Kidney (tissue), 14 donors: ENCODE measurements around the gene DLX4. TPM values are rescaled to one million over a fixed set of nuclear protein-coding genes. Genes with fewer than 3 reads are reported as not detected.
A peak's percentile ranks its signal among the peaks of the same experiment; 100 is the strongest.

Experiments
- DNase-seq, 5 donors: peaks; one replicate each; pipeline ENCODE4 v3.0.0-alpha.2; 2013 to 2020
- FAIRE-seq: peaks from 2 replicates; lab custom pipeline; 2012; peaks lifted over from hg19 to GRCh38; lab: Jason Lieb, UNC
- H3K27ac ChIP-seq, 2 donors: one replicate each; pipeline ENCODE4 v1.7.0; 2013; ENCODE audit warnings: low read depth in 2 of 2, low read length in 2 of 2, inconsistent platforms in 1 of 2
- H3K27me3 ChIP-seq: one replicate; pipeline ENCODE4 v1.7.1; 2013; ENCODE audit warnings: low read length, inconsistent platforms; ENCODE audit not compliant: control insufficient read depth, insufficient read depth
- H3K36me3 ChIP-seq, 3 donors: one replicate each; pipeline versions ENCODE4 v1.7.0 to v1.7.1; 2013; ENCODE audit warnings: low read length in 3 of 3, control low read depth in 1 of 3, inconsistent platforms in 1 of 3; ENCODE audit not compliant: insufficient read depth in 3 of 3, control insufficient read depth in 2 of 3
- H3K4me1 ChIP-seq, 3 donors: one replicate each; pipeline versions ENCODE4 v1.7.0 to v1.7.1; 2013; ENCODE audit warnings: low read length in 3 of 3, inconsistent platforms in 1 of 3, low read depth in 1 of 3; ENCODE audit not compliant: control insufficient read depth in 2 of 3, insufficient read depth in 2 of 3
- H3K4me3 ChIP-seq, 3 donors: one replicate each; pipeline versions ENCODE4 v1.7.0 to v1.8.1; 2013; ENCODE audit warnings: low read length in 3 of 3, control low read depth in 1 of 3, inconsistent platforms in 1 of 3
- H3K9ac ChIP-seq, 3 donors: one replicate each; pipeline versions ENCODE4 v1.7.0 to v1.7.1; 2013; ENCODE audit warnings: low read length in 3 of 3, control low read depth in 1 of 3, inconsistent platforms in 1 of 3
- H3K9me3 ChIP-seq, 3 donors: one replicate each; pipeline versions ENCODE4 v1.7.0 to v1.7.1; 2013; ENCODE audit warnings: low read length in 3 of 3, control low read depth in 1 of 3, inconsistent platforms in 1 of 3; ENCODE audit not compliant: control insufficient read depth in 2 of 3, insufficient read depth in 1 of 3
- intact Hi-C: fragments of 100-400 bp; cut with DNase I; formaldehyde crosslinking; loops from one replicate; pipeline ENCODE4 v1.11.1; 2022
- polyA plus RNA-seq: library from polyadenylated mRNA; stranded (reverse); fragments of 350-450 nt; fragmentation: Illumina TruSeq; extraction: RNeasy Lipid Tissue Mini Kit (QIAGEN cat#74804); gene quantifications from one replicate; pipeline ENCODE4 v1.2.3, GENCODE V29; 2014; ENCODE audit warnings: low read depth, low replicate concordance; ENCODE audit not compliant: insufficient read depth
- total RNA-seq: library from RNA; stranded (reverse); fragmentation: NEBNext Ultra II Directional; extraction: Animal tissue kit (Norgen Biotek cat#: 25700); gene quantifications from one replicate; pipeline ENCODE4 v1.2.1, GENCODE V29; 2021
- TF ChIP-seq, protein P1 (sequence below): IDR thresholded peaks from 3 replicates; pipeline ENCODE4 v1.5.1; 2012; ENCODE audit warnings: mild to moderate bottlenecking, moderate library complexity, borderline replicate concordance; ENCODE audit not compliant: insufficient read depth; ENCODE audit errors: extremely low read depth
- donor health status: control.
- donor health status: control.
- donor health status: control.
- donor health status: control.
- donor health status: control.
- donor health status: DM: yes; HTN: yes; CAD: no.
- donor health status: Normal renal cell carcinoma (clear cell type).

Gene DLX4
- total and polyA plus RNA-seq, 2 donors from 2014 or later: 0.44 TPM; not detected in 1

DNA sequence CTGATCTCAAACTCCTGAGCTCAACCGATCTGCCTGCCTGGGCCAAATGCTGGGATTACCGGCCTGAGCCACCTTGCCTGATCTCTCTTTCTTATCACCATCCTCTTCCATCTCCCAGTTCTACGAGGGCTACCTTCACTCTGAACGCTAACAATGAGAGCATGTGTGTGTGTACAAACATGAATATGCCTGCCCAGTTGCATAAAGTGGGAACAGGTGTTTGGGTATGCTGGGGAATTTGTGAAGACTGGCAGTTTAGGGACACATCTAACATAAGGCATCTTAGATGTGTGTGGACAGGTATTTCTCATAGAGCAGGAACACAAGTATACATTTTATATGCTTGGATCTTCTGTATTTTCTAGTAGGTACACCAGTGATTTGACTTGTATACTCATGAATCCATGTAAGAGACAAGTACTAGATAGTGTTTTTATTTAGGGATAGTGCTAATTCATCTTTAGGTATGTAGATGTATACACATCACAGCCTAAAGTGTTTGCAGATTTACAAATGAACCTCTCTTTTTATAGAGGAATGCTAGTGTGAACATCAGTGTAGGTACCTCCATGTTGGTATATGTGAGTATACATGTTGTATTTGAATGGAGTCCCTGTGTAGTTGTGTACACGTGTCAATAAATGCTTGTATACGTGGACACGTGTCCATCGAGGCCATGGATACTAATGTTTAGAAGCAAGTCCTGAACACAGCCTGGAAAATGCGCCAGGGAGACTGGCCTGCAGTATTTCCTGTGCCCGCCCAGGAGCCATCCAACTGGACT is 1.2 kb upstream of the DLX4 start:
- Histone ChIP-seq H3K9ac (no peak overlapping the region), H3K27ac (no peak overlapping the region), H3K36me3 (no peaks in the 10 kb centered on the region), H3K27me3 (peaks cover 79% of the 10 kb centered on the region), H3K4me1 (peaks cover 0 to 19% (median 3%) of the 10 kb centered on the region in 3 donors), H3K9me3 (no peaks in the 10 kb centered on the region), H3K4me3 (no peak overlapping the region)
- intact Hi-C loops: no loop called here
- DNase-seq: no peak
- no peak for FAIRE-seq
- TF ChIP-seq, protein P1, sequence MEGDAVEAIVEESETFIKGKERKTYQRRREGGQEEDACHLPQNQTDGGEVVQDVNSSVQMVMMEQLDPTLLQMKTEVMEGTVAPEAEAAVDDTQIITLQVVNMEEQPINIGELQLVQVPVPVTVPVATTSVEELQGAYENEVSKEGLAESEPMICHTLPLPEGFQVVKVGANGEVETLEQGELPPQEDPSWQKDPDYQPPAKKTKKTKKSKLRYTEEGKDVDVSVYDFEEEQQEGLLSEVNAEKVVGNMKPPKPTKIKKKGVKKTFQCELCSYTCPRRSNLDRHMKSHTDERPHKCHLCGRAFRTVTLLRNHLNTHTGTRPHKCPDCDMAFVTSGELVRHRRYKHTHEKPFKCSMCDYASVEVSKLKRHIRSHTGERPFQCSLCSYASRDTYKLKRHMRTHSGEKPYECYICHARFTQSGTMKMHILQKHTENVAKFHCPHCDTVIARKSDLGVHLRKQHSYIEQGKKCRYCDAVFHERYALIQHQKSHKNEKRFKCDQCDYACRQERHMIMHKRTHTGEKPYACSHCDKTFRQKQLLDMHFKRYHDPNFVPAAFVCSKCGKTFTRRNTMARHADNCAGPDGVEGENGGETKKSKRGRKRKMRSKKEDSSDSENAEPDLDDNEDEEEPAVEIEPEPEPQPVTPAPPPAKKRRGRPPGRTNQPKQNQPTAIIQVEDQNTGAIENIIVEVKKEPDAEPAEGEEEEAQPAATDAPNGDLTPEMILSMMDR: no peak

DNA sequence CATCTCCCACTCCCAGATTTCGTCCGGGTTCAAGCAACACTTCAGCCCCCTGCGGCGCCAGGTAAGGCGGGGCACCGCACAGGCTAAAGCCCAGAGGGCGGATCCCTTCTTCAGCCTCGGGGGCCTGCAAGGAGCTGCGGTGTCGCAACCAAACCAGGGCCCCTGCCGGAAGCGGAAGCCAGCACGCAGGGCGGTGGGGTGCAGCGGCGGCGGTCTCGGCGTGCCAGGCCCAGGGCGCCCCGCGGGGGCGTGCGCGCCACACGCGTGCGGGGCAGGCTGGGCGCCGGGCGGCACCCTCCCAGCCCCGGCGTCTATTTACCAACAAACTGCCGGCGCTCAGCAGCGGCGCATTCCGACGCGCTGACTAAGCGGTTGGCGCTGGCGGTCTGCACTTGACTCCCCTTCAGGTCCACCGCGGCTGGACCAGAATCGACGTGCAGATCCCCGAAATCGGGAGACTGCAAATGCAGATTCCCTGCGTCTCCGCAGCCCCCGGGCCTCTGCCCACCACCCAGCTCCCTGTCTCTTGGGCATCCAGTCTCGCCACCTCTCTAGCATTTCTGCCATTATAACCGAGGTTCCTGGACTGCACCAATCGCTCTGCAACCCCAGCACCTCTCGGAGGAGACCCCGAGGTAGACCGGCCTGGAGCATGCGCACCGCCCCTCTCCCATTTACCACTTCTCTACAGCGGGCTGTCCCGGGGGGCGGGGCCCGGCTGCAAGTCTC is 421 bp upstream of the DLX4 start:
- H3K9me3 ChIP-seq: no peaks in the 10 kb centered on the region
- no peaks in the 10 kb centered on the region for H3K36me3 ChIP-seq
- no peak for FAIRE-seq
- H3K4me1 ChIP-seq: peaks cover 0 to 19% (median 3%) of the 10 kb centered on the region in 3 donors
- no peak overlapping the region for H3K27ac ChIP-seq
- DNase-seq: peak; percentile 77 to 89 (median 83)
- no peak overlapping the region for H3K9ac ChIP-seq
- H3K4me3 ChIP-seq: peak overlapping the region; percentile 36 to 54 (median 36)
- peaks cover 79% of the 10 kb centered on the region for H3K27me3 ChIP-seq
- intact Hi-C loops: no loop called here
- TF ChIP-seq, protein P1: no peak

- Histone ChIP-seq H3K4me3 (no peak overlapping the region), H3K4me1 (peaks cover 0 to 19% (median 3%) of the 10 kb centered on the region in 3 donors), H3K27me3 (peaks cover 77% of the 10 kb centered on the region), H3K9ac (no peak overlapping the region), H3K36me3 (no peaks in the 10 kb centered on the region), H3K9me3 (no peaks in the 10 kb centered on the region), H3K27ac (no peak overlapping the region)
- intact Hi-C loops: no loop called here
- FAIRE-seq (no peak), DNase-seq (peak in 1 of 5 donors; percentile 64)
- TF ChIP-seq, protein P1: no peak
These were observed 902 bp downstream of the DLX4 start for GRCh38 chr17:49969795-49970389.
